K562 (cell line): Measurements from ENCODE around the gene IL27RA. TPM values are rescaled to one million over a fixed set of nuclear protein-coding genes. Genes with fewer than 3 reads are reported as not detected.
A peak's percentile ranks its signal among the peaks of the same experiment; 100 is the strongest.

Experiments
- ASH1L ChIP-seq: fragments of 450-650 bp; IDR thresholded peaks from 2 replicates; pipeline ENCODE4 v1.6.1; 2018; ENCODE audit warnings: borderline replicate concordance, mild to moderate bottlenecking, low read depth; ENCODE audit not compliant: partially characterized antibody
- BRCA1 ChIP-seq, 2 experiments: fragments of 450-650 bp in 1 of 2; sonication (generic) in 1 of 2; formaldehyde crosslinking in 1 of 2; IDR thresholded peaks; 2 replicates each; pipeline versions ENCODE4 v1.5.0 to v1.6.1; 2017 to 2020; ENCODE audit warnings: mild to moderate bottlenecking in 1 of 2, missing genetic modification reagents in 1 of 2
- GABPB1 ChIP-seq: sonication (generic); formaldehyde crosslinking; IDR thresholded peaks from 2 replicates; pipeline ENCODE4 v1.8.0; 2022; ENCODE audit warnings: mild to moderate bottlenecking, missing genetic modification reagents
- MXD1 ChIP-seq: fragments of 250-450 bp; sonication (Bioruptor Pico); IDR thresholded peaks from 2 replicates; pipeline ENCODE4 v1.8.0; 2021; ENCODE audit warnings: borderline replicate concordance, mild to moderate bottlenecking, moderate library complexity; ENCODE audit not compliant: poor library complexity, severe bottlenecking
- MXI1 ChIP-seq: IDR thresholded peaks from 2 replicates; pipeline ENCODE4 v1.6.1; 2011; ENCODE audit warnings: low read depth, mild to moderate bottlenecking, improper control_type of control experiment, low read length
- NEUROD1 ChIP-seq: fragments of 150-350 bp; IDR thresholded peaks from 2 replicates; pipeline ENCODE4 v1.6.1; 2014; ENCODE audit warnings: borderline replicate concordance, low read length, low read depth; ENCODE audit not compliant: partially characterized antibody
- OTX1 ChIP-seq: fragments of 450-650 bp; formaldehyde crosslinking; IDR thresholded peaks from 2 replicates; pipeline ENCODE4 v1.4.0; 2022; ENCODE audit warnings: mild to moderate bottlenecking
- PREB ChIP-seq: sonication (generic); formaldehyde crosslinking; IDR thresholded peaks from 2 replicates; pipeline ENCODE4 v1.8.1; 2023; ENCODE audit warnings: mild to moderate bottlenecking, missing genetic modification reagents
- REST ChIP-seq, 2 experiments: fragments of 450-650 bp; formaldehyde crosslinking in 1 of 2; IDR thresholded peaks; 2 replicates each; pipeline versions ENCODE4 v1.4.0 to v1.6.1; 2014 to 2020; ENCODE audit warnings: mild to moderate bottlenecking in 2 of 2, borderline replicate concordance in 1 of 2, low read depth in 1 of 2
- TFAP4 ChIP-seq: sonication (generic); formaldehyde crosslinking; IDR thresholded peaks from 2 replicates; pipeline ENCODE4 v1.8.0; 2022; ENCODE audit warnings: missing genetic modification reagents, mild to moderate bottlenecking, moderate library complexity, borderline replicate concordance
- THAP12 ChIP-seq: fragments of 250-450 bp; sonication (Bioruptor Pico); IDR thresholded peaks from 2 replicates; pipeline ENCODE4 v1.9.0; 2021; ENCODE audit warnings: mild to moderate bottlenecking, inconsistent platforms
- ZNF124 ChIP-seq: sonication (generic); formaldehyde crosslinking; IDR thresholded peaks from 2 replicates; pipeline ENCODE4 v1.8.1; 2022; ENCODE audit warnings: missing genetic modification reagents
- polyA plus RNA-seq, 8 experiments: library from polyadenylated mRNA; depleted of rRNA in 4 of 8; stranded (reverse) in 5 of 8; unstranded in 3 of 8; fragments of >200 nt; fragmentation: Nextera tagmentation in 2 of 8; fragmentation: Illumina TruSeq in 1 of 8; extraction: Ambion mirVana in 2 of 8; extraction: Trizol in 1 of 8; gene quantifications; 2 replicates each; pipeline versions ENCODE4 v1.2.1 to v1.2.3, GENCODE V29; 2011 to 2014; ENCODE audit warnings: inconsistent platforms in 1 of 8, missing spikeins in 1 of 8
- total RNA-seq, 7 experiments: library from RNA; depleted of rRNA in 6 of 7; stranded (reverse); fragments of >200 nt in 6 of 7; fragmentation: Illumina TruSeq in 2 of 7; extraction: Trizol in 2 of 7; gene quantifications; 2 replicates each; pipeline versions ENCODE4 v1.2.1 to v1.2.3, GENCODE V29; 2011 to 2021; ENCODE audit warnings: low replicate concordance in 1 of 7

IL27RA gene
- total and polyA plus RNA-seq, 9 of the 15 experiments (the other 6 are each of a cell fraction or from before 2014, with no cell fraction given), result 1.9 to 15.9 (median 12.0) TPM

- 0 out of 2 replicates have a peak, but pooled peaks have one; percentile 23 for TF ChIP-seq REST (IDR thresholded peaks at IDR 0.05; ENCODE audit: borderline replicate concordance)
- TF ChIP-seq REST (CRISPR knock-in tag; IDR thresholded peaks at IDR 0.05; ENCODE audit: low read depth), result no peak
- TF ChIP-seq THAP12 (CRISPR knock-in tag), result 0 out of 2 replicates have a peak, but pooled peaks have one; percentile 19
- TF ChIP-seq OTX1 (CRISPR knock-in tag), result peak; percentile 44; the same call in 1 of the 2 replicates
- TF ChIP-seq PREB (CRISPR knock-in tag), result no peak
- TF ChIP-seq GABPB1 (CRISPR knock-in tag), result no peak
- TF ChIP-seq MXD1 (CRISPR knock-in tag), result peak; percentile 88
- TF ChIP-seq TFAP4 (CRISPR knock-in tag), result peak; percentile 29; the same call in 1 of the 2 replicates
- no peak for TF ChIP-seq ASH1L
- peak; percentile 92 for TF ChIP-seq MXI1
- TF ChIP-seq ZNF124, result no peak
- TF ChIP-seq BRCA1 (IDR thresholded peaks at IDR 0.05), result no peak
- no peak for TF ChIP-seq BRCA1 (CRISPR knock-in tag; IDR thresholded peaks at IDR 0.05)
- TF ChIP-seq NEUROD1, result no peak
These were observed 26.8 kb upstream of the IL27RA start (continued) for GRCh38 chr19:14004619-14005348.
